Spinal cord (tissue), 10 donors: ENCODE results near the gene SHC4. TPM values are rescaled to one million over a fixed set of nuclear protein-coding genes. Genes with fewer than 3 reads are reported as not detected.

Experiments used
- DNase-seq, 6 donors: peaks; one replicate each; pipeline versions ENCODE4 v3.0.0 to v3.0.0-alpha.2; 2013 to 2015; ENCODE audit warnings: low spot score in 6 of 6, low read depth in 4 of 6
- H3K27ac ChIP-seq: one replicate; pipeline ENCODE4 v1.5.1; 2013; ENCODE audit warnings: low read depth, low read length, control low read depth
- H3K27me3 ChIP-seq: one replicate; pipeline ENCODE4 v1.6.1; 2013; ENCODE audit warnings: low read length; ENCODE audit not compliant: control insufficient read depth, insufficient read depth
- H3K36me3 ChIP-seq: one replicate; pipeline ENCODE4 v1.6.1; 2013; ENCODE audit warnings: low read length; ENCODE audit not compliant: control insufficient read depth, insufficient read depth
- H3K4me1 ChIP-seq: one replicate; pipeline ENCODE4 v1.6.1; 2013; ENCODE audit warnings: low read length; ENCODE audit not compliant: control insufficient read depth, insufficient read depth
- H3K4me3 ChIP-seq: one replicate; pipeline ENCODE4 v1.5.1; 2013; ENCODE audit warnings: low read depth, low read length, control low read depth
- H3K9me3 ChIP-seq: one replicate; pipeline ENCODE4 v1.6.1; 2013; ENCODE audit warnings: low read length; ENCODE audit not compliant: control insufficient read depth, insufficient read depth
- WGBS: methylation state at CpG from one replicate; pipeline ENCODE4 v1.1.5; 2013; ENCODE audit warnings: missing lambda C conversion rate; ENCODE audit not compliant: insufficient coverage; 5-methylcytosine and 5-hydroxymethylcytosine counted together
- polyA plus RNA-seq, 2 donors: library from polyadenylated mRNA; unstranded; fragments of 120-200 nt; gene quantifications; one replicate each; pipeline ENCODE4 v1.2.1, GENCODE V29; 2013; ENCODE audit not compliant: insufficient read length in 2 of 2
- total RNA-seq, 2 donors: library from RNA; depleted of rRNA in 1 of 2; stranded (reverse); fragments of 120-200 nt in 1 of 2; fragments of >200 nt in 1 of 2; gene quantifications; one replicate each; pipeline versions ENCODE4 v1.2.3 to v1.2.4, GENCODE V29; 2013 to 2014
- donor health status: healthy.

Gene SHC4
- total and polyA plus RNA-seq, 4 donors: 8.8 to 30.8 (median 10.7) TPM

- 0% methylated on average over 1 of the region's 1 CpG for WGBS
- H3K4me3 ChIP-seq: no peak overlapping the region
- no peaks in the 10 kb centered on the region for H3K27me3 ChIP-seq
- H3K4me1 ChIP-seq: no peaks in the 10 kb centered on the region
- no peak for DNase-seq
- H3K36me3 ChIP-seq: no peaks in the 10 kb centered on the region
- H3K27ac ChIP-seq: no peak overlapping the region
- H3K9me3 ChIP-seq: no peaks in the 10 kb centered on the region
Observed at GRCh38 chr15:48823237-48823636, 140.5 kb downstream of the SHC4 start.

DNA sequence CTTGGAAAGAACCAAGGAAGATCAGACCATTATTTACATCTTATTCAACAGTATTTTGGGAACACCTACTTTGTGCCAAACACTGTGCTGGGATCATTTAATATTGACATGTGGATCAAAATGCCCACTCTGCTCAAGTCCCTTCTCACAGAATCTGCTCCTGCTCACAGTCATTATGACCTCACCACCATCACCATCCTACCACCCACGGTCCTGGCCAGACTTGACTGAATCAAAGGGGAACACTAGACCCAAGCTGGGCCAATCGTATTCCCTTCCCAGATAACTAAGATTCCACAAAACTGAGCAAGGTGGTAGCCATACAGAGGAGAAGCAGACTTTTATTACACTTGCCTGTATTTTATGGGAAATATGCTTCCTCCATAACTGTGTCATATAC is 149.4 kb downstream of the SHC4 start:
- no peak overlapping the region for H3K4me3 ChIP-seq

GRCh38 chr15:48811325-48811958 is 152.3 kb downstream of the SHC4 start:
- DNase-seq: no peak
- Histone ChIP-seq H3K9me3 (no peaks in the 10 kb centered on the region), H3K36me3 (no peaks in the 10 kb centered on the region), H3K4me3 (peak overlapping the region; percentile 89), H3K27me3 (no peaks in the 10 kb centered on the region), H3K4me1 (peaks cover 8% of the 10 kb centered on the region), H3K27ac (peak overlapping the region; percentile 7)
- WGBS: 0% methylated on average over 15 of the region's 25 CpGs

More for the DNA sequence above, 149.4 kb downstream of the SHC4 start:
- Histone ChIP-seq H3K27ac (no peak overlapping the region), H3K9me3 (no peaks in the 10 kb centered on the region), H3K36me3 (no peaks in the 10 kb centered on the region), H3K4me1 (peaks cover 8% of the 10 kb centered on the region), H3K27me3 (no peaks in the 10 kb centered on the region)
- DNase-seq: no peak
- no CpG with 5 or more reads among the region's 2 CpGs for WGBS

DNA sequence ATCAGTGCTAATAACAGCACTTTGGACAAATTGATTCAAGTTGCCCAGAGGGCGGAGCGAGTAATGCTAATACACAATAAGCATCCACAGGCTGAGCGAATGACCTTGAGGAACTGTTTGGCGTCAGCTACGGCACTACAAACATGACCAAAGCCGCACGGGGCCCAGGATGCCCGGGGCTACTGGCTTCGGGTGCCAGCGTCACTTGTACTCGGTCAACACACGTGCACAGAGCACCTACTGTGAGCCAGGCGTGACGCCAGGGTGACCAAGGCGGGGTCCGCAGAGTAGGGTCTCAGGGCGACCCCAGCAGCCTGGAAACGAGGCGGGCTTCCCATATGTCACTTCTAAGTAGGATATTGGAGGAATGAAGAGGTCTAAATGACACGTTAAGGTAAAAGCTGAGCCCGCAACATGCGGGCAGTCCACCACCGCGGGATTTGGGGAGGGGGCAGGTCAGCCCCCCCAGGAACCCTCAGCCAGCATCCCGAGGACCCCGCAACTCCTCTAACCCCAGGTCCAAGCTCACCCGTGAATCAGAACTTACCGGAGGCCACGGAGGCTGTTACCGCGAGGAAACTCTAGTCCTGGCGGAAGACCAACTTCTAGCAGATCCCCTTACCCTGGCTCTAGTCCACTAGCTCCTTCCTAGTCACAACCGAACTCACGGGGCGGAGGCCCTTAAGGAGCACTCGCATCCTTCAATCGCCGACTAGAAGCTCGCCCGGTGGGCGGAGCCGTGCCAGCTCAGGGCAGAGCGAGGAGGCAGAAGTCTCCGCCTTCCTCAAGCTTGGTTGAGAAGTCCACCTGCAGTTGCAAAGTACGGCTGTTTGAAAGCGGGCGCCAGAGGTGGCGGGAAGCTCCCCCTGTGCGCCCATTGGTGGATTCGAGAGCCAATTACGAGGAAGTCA is 153.1 kb downstream of the SHC4 start, which contains the start of gene CEP152:
CEP152 (minus strand) TSS at position 656 of the 911 bp plus-strand sequence. CDS start 5,420 bp downstream, outside the sequence.
- no peaks in the 10 kb centered on the region for H3K27me3 ChIP-seq
- WGBS: under 1% methylated on average over 51 of the region's 51 CpGs
- peaks cover 8% of the 10 kb centered on the region for H3K4me1 ChIP-seq
- H3K27ac ChIP-seq: peak within 1 kb of the TSS; percentile 26
- no peaks in the 10 kb centered on the region for H3K9me3 ChIP-seq
- peak within 1 kb of the TSS; percentile 89 for H3K4me3 ChIP-seq
- no peaks in the 10 kb centered on the region for H3K36me3 ChIP-seq
- DNase-seq: peak; percentile 95 to 100 (median 98)

DNA sequence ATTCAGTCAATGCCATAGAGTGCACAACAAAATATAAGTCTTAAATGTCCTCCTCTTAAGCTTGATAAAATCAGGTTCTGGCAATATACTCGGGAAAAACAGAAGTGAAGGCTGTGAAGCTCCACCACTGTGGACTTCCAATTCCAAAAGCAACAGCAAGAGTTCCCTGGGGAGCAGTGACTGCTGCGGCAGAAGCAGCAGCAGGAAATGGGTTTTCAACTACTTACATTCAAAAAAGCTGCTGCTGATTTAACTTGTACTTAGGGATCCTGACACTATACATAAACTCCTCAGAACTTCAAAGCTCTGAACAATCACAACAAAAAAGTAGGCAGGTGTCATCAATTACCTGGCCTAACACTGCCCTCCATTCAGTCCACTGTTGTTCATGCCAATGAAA is 157.6 kb downstream of the SHC4 start:
- no peaks in the 10 kb centered on the region for H3K9me3 ChIP-seq
- 30% methylated on average over 2 of the region's 2 CpGs for WGBS
- peaks cover 8% of the 10 kb centered on the region for H3K4me1 ChIP-seq
- H3K4me3 ChIP-seq: no peak overlapping the region
- H3K27ac ChIP-seq: no peak overlapping the region
- H3K36me3 ChIP-seq: no peaks in the 10 kb centered on the region
- H3K27me3 ChIP-seq: no peaks in the 10 kb centered on the region
- DNase-seq: peak in 2 of 6 donors; percentile 34 to 79

GRCh38 chr15:48805591-48805990 is 158.1 kb downstream of the SHC4 start:
- Histone ChIP-seq H3K9me3 (no peaks in the 10 kb centered on the region), H3K36me3 (no peaks in the 10 kb centered on the region), H3K27ac (no peak overlapping the region), H3K4me1 (peaks cover 6% of the 10 kb centered on the region), H3K4me3 (no peak overlapping the region), H3K27me3 (no peaks in the 10 kb centered on the region)
- DNase-seq: no peak
- WGBS: no CpG with 5 or more reads among the region's 2 CpGs

GRCh38 chr15:48803877-48804276 is 159.8 kb downstream of the SHC4 start:
- Histone ChIP-seq H3K27me3 (no peaks in the 10 kb centered on the region), H3K36me3 (no peaks in the 10 kb centered on the region)
- no CpG with 5 or more reads among the region's 2 CpGs for WGBS

DNA sequence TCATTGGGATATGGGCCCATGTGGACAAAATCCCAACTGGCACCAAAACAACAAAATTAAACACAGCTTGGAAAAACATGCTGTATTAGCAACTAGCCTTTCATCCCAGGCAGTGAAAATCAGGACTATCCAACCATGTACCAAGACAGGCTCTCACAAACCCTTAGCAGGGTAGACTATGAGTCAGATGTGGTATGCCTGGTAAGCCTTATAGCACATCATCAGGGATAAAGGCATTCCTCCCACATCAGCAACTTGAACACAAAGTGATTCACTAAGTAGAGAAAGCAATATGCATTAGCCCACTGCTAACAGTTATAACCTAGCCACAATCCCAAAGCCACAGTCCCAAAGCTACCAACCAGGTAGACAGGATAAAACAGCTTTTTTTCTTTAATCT is 160.9 kb downstream of the SHC4 start:
- Histone ChIP-seq H3K36me3 (no peaks in the 10 kb centered on the region), H3K4me1 (no peaks in the 10 kb centered on the region), H3K27me3 (no peaks in the 10 kb centered on the region), H3K27ac (no peak overlapping the region), H3K9me3 (no peaks in the 10 kb centered on the region), H3K4me3 (no peak overlapping the region)
- DNase-seq: no peak

More at GRCh38 chr15:48803877-48804276, 159.8 kb downstream of the SHC4 start:
- H3K4me3 ChIP-seq: no peak overlapping the region
- no peaks in the 10 kb centered on the region for H3K9me3 ChIP-seq
- H3K4me1 ChIP-seq: no peaks in the 10 kb centered on the region
- DNase-seq: peak in 1 of 6 donors; percentile 9
- H3K27ac ChIP-seq: no peak overlapping the region

DNA sequence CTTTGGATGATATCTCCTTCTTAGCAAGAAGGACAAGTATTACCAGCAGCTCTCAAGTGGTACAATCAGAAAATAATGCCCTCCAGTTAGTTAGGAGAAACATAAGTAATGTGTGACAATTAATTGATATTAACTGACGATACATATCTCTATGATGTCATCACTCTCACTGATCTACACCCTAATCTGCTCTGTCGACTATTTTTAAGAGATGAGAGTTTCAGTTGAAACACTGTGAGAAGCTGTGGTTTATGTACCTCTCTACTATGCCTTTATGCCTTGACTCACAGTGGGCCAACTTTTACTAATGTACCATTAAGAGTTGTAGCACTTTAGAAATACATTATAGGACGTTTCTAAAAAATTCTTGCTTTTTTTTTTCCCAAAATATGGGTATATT is 161.5 kb downstream of the SHC4 start:
- no peaks in the 10 kb centered on the region for H3K27me3 ChIP-seq
- no peak overlapping the region for H3K27ac ChIP-seq
- WGBS: no CpG with 5 or more reads among the region's 3 CpGs
- DNase-seq: no peak
- no peak overlapping the region for H3K4me3 ChIP-seq
- no peaks in the 10 kb centered on the region for H3K36me3 ChIP-seq
- no peaks in the 10 kb centered on the region for H3K4me1 ChIP-seq
- no peaks in the 10 kb centered on the region for H3K9me3 ChIP-seq
